Measurements from ENCODE around the gene METTL8.

Gene METTL8

GRCh38 chr2:171310889-171311288, 122.9 kb downstream of the METTL8 start:
- DNase-seq (ENCODE audit: insufficient read length, low spot score) (no peak), FAIRE-seq (no peak)
- TF ChIP-seq, protein P1, sequence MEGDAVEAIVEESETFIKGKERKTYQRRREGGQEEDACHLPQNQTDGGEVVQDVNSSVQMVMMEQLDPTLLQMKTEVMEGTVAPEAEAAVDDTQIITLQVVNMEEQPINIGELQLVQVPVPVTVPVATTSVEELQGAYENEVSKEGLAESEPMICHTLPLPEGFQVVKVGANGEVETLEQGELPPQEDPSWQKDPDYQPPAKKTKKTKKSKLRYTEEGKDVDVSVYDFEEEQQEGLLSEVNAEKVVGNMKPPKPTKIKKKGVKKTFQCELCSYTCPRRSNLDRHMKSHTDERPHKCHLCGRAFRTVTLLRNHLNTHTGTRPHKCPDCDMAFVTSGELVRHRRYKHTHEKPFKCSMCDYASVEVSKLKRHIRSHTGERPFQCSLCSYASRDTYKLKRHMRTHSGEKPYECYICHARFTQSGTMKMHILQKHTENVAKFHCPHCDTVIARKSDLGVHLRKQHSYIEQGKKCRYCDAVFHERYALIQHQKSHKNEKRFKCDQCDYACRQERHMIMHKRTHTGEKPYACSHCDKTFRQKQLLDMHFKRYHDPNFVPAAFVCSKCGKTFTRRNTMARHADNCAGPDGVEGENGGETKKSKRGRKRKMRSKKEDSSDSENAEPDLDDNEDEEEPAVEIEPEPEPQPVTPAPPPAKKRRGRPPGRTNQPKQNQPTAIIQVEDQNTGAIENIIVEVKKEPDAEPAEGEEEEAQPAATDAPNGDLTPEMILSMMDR (IDR thresholded peaks at IDR 0.05; ENCODE audit: insufficient read depth, missing control alignments), result no peak

DNA sequence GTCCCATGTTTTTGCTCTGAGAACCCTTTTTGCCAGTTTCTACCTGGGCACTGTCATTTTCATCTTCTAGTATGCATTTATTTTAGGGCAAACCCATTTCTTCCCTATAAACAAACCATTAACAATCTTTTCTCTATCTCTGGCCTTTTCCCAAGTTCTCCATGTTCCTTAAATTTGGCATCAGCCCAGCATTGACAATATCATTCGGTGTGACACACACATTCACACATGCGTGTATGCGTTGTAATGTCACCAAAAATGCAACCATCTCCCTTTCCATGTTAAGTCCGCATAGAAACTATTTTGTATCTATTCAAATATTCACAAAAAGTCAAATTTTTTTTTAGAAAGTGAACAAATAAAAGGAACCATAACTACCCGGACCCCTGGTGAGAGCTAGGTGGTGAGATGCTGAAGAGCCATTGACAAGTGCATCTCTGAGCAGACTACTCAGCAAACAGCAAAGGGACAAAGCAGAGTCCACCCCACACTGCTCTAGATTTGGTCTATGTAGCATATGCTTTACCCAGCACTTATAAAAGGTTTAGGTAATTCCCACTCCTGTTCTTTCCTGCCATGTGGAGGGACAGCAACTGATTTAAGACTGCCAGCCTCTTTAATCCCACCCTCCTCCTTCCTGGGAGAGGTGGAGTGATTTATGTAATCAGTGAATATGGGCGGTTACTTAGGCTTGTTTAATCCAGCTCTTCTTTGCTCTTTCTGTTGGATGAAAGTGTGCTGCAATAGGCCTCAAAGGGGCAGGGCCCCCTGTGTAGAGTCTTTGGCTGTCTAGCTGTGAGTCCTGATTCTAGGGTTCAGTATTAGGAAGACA, 124.1 kb downstream of the METTL8 start:
- no peak for FAIRE-seq
- no peak for DNase-seq (ENCODE audit: insufficient read length, low spot score)
- TF ChIP-seq, protein P1 (IDR thresholded peaks at IDR 0.05; ENCODE audit: insufficient read depth, missing control alignments), result no peak

GRCh38 chr2:171308280-171309054, 125.3 kb downstream of the METTL8 start:
- FAIRE-seq, result no peak
- TF ChIP-seq, protein P1 (IDR thresholded peaks at IDR 0.05; ENCODE audit: insufficient read depth, missing control alignments), result no peak
- no peak for DNase-seq (ENCODE audit: insufficient read length, low spot score)

GRCh38 chr2:171307560-171307959, 126.2 kb downstream of the METTL8 start:
- TF ChIP-seq, protein P1 (IDR thresholded peaks at IDR 0.05; ENCODE audit: insufficient read depth, missing control alignments), result no peak
- no peak for DNase-seq (ENCODE audit: insufficient read length, low spot score)
- FAIRE-seq, result no peak

DNA sequence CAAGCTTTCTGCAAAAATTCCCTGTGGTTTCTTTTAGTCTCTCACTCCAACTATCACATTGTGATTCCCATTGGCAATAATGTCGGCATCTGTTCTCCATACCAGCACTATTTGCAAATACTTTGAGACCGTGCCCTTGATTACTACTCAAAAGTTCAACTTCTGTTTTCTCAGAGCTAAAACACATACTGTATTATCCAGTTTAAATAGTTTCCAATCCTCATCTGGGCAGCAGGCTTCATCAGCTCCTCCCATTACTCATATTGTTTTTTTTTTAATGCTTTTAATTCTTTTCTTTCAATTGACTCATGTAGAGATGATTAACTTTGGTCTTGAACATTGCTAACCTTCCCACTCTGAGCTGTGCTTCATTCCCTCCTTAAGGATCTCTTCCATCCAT, 135.8 kb downstream of the METTL8 start:
- DNase-seq (ENCODE audit: insufficient read length, low spot score) (no peak), FAIRE-seq (no peak)
- TF ChIP-seq, protein P1 (IDR thresholded peaks at IDR 0.05; ENCODE audit: insufficient read depth, missing control alignments), result no peak

DNA sequence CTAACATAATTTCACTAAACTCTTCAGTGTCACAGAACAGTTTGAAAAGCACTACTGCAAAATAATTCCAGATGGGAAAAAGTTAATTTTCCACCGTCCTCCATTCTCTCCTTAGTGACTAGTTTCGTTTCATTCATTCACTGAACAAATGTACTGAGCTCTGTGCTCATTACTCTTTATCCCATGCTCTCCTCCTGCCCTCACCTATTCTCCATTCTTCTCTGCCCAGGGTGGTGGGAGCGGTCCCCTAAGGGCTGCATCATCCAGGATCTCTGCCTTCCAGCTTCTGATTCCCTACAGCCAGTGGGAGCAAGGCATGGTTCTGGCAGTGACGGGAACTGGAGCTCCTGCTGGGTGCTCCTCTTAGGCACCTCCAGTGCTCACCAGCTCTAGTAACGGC, 139.2 kb downstream of the METTL8 start:
- DNase-seq (ENCODE audit: insufficient read length, low spot score), result no peak
- no peak for FAIRE-seq
- TF ChIP-seq, protein P1 (IDR thresholded peaks at IDR 0.05; ENCODE audit: insufficient read depth, missing control alignments), result no peak

GRCh38 chr2:171293661-171294060, 140.1 kb downstream of the METTL8 start:
- no peak for FAIRE-seq
- no peak for DNase-seq (ENCODE audit: insufficient read length, low spot score)
- TF ChIP-seq, protein P1 (IDR thresholded peaks at IDR 0.05; ENCODE audit: insufficient read depth, missing control alignments), result no peak
